ENCODE results near the gene GABRB2.

Gene GABRB2

DNA sequence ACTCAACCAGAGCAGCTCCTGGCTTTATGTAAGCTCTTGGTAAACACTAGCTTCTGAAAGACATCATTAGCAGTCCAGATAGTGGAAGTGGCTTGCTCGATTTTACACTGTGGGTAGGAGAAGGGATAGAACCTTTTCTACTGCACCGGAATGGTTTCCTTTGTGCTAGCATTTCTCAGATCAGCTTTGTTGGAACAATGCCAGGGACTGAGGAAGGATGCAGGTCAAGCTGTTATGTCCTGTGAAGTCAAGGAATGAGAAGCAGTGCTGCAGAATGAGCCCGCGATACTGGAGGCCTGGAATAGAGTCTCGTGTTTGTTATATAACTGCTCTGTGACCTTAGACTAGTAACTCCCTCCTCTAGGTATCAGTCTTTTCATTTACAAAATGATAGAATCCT is 233.6 kb downstream of the GABRB2 start:
- no peak for TF ChIP-seq CREB1 (IDR thresholded peaks at IDR 0.05; ENCODE audit: low read depth)
- TF ChIP-seq, protein P1, sequence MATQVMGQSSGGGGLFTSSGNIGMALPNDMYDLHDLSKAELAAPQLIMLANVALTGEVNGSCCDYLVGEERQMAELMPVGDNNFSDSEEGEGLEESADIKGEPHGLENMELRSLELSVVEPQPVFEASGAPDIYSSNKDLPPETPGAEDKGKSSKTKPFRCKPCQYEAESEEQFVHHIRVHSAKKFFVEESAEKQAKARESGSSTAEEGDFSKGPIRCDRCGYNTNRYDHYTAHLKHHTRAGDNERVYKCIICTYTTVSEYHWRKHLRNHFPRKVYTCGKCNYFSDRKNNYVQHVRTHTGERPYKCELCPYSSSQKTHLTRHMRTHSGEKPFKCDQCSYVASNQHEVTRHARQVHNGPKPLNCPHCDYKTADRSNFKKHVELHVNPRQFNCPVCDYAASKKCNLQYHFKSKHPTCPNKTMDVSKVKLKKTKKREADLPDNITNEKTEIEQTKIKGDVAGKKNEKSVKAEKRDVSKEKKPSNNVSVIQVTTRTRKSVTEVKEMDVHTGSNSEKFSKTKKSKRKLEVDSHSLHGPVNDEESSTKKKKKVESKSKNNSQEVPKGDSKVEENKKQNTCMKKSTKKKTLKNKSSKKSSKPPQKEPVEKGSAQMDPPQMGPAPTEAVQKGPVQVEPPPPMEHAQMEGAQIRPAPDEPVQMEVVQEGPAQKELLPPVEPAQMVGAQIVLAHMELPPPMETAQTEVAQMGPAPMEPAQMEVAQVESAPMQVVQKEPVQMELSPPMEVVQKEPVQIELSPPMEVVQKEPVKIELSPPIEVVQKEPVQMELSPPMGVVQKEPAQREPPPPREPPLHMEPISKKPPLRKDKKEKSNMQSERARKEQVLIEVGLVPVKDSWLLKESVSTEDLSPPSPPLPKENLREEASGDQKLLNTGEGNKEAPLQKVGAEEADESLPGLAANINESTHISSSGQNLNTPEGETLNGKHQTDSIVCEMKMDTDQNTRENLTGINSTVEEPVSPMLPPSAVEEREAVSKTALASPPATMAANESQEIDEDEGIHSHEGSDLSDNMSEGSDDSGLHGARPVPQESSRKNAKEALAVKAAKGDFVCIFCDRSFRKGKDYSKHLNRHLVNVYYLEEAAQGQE (IDR thresholded peaks at IDR 0.05; ENCODE audit: low read depth), result no peak
- TF ChIP-seq TCF12 (IDR thresholded peaks at IDR 0.05; ENCODE audit: low read depth), result no peak
- TF ChIP-seq, protein P2, sequence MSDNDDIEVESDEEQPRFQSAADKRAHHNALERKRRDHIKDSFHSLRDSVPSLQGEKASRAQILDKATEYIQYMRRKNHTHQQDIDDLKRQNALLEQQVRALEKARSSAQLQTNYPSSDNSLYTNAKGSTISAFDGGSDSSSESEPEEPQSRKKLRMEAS (IDR thresholded peaks at IDR 0.05), result no peak
- TF ChIP-seq NFIC (IDR thresholded peaks at IDR 0.05), result no peak

DNA sequence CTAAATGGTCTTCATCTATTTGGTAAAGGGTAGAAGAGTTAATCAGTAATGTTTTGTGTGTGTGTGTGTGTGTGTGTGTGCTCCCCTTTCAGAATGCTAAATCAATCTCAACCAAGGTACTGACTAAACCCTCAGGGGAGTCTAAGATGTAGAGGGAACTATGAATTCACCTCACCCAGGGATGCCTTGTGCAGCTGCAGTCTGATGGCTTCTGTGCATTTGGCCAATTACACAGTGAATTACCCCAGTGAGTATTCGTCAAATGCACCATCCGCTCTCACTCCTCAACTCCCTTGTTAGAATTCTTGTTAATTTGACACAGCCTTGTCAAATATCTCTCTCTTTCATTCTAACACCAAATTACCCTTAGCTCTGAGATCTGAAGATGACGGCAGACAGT is 234.6 kb downstream of the GABRB2 start:
- TF ChIP-seq TCF12 (IDR thresholded peaks at IDR 0.05; ENCODE audit: low read depth), result no peak
- TF ChIP-seq TEAD4 (IDR thresholded peaks at IDR 0.05), result no peak
- no peak for TF ChIP-seq NFIC (IDR thresholded peaks at IDR 0.05)
- TF ChIP-seq EP300 (IDR thresholded peaks at IDR 0.05; ENCODE audit: borderline replicate concordance), result no peak
- TF ChIP-seq, protein P2 (IDR thresholded peaks at IDR 0.05), result no peak
- TF ChIP-seq CREB1 (IDR thresholded peaks at IDR 0.05; ENCODE audit: low read depth), result no peak
- TF ChIP-seq EGR1 (IDR thresholded peaks at IDR 0.05), result no peak
- no peak for TF ChIP-seq CEBPB (IDR thresholded peaks at IDR 0.05)
- no peak for TF ChIP-seq FOXM1 (IDR thresholded peaks at IDR 0.05; ENCODE audit: borderline replicate concordance, low read depth)
- no peak for TF ChIP-seq RAD21 (IDR thresholded peaks at IDR 0.05; ENCODE audit: low read depth)
- TF ChIP-seq, protein P3, sequence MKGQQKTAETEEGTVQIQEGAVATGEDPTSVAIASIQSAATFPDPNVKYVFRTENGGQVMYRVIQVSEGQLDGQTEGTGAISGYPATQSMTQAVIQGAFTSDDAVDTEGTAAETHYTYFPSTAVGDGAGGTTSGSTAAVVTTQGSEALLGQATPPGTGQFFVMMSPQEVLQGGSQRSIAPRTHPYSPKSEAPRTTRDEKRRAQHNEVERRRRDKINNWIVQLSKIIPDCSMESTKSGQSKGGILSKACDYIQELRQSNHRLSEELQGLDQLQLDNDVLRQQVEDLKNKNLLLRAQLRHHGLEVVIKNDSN (IDR thresholded peaks at IDR 0.05), result no peak
- TF ChIP-seq, protein P1 (IDR thresholded peaks at IDR 0.05; ENCODE audit: low read depth), result no peak
- TF ChIP-seq YY1 (IDR thresholded peaks at IDR 0.05; ENCODE audit: low read depth), result no peak

DNA sequence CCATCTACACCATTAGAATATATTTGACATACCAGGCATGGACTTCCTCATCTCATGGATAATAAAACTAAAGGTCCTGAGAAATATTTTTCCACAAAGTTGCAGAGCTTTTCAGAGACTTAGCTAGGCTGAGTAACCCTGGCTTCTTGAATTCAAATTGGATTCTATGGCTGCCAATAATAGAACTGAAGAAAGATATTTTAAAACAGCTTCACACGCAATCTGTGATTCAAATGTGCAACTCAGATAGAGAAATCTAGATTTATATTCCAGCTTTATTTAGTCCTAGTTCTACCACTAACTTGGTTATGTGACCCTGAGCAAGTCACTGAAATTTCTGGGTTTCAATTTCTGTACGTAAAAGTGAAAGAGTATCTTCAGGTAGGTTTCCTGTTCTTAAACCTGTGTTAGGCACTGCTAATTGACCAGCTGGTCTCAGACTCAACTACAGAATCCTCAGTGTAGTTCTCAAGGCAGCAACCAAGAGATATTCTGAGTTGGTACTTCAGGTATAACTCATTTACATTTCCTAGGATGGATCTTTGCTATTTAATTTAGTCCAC is 235.3 kb downstream of the GABRB2 start:
- TF ChIP-seq CREB1 (IDR thresholded peaks at IDR 0.05; ENCODE audit: low read depth) (no peak), NFIC (IDR thresholded peaks at IDR 0.05) (no peak), YY1 (IDR thresholded peaks at IDR 0.05; ENCODE audit: low read depth) (no peak), EGR1 (IDR thresholded peaks at IDR 0.05) (no peak), RAD21 (IDR thresholded peaks at IDR 0.05; ENCODE audit: low read depth) (no peak), TAF1 (IDR thresholded peaks at IDR 0.05; ENCODE audit: low read depth) (no peak), ZBTB7A (IDR thresholded peaks at IDR 0.05; ENCODE audit: low read depth) (no peak), TEAD4 (IDR thresholded peaks at IDR 0.05) (no peak)
- TF ChIP-seq, protein P3 (IDR thresholded peaks at IDR 0.05), result no peak

DNA sequence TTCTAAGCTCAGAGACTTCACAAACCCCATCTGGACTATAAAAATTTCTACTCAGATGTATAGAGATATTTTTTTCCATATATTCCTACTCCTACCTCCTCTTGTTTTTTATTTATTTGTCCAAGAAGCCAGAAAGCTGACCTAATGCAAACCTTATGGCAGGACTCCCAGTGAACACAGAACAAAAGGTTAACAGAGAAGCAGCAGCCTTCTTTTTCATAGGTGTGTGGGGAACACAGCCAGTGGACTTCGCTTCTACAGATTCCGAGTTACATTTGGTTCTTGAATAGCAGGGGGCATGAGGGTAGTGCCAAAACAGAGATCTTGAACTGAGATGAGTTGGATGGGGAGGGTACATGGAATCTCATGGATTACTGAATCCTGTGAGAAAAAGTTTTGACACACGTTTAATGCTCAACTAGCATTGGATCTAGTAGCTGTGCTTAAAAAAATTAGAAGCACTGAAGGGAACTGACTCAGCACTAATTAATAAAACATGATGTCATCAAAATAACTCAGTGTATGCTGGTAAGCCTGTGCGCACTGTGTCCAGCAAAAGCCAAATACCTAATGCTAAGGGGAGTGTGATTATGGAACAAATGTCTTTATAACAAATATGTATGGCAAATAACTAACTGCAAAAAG is 240.1 kb downstream of the GABRB2 start:
- TF ChIP-seq, protein P1 (IDR thresholded peaks at IDR 0.05; ENCODE audit: low read depth), result no peak
- TF ChIP-seq ZBTB7A (IDR thresholded peaks at IDR 0.05; ENCODE audit: low read depth), result no peak
- TF ChIP-seq FOXM1 (IDR thresholded peaks at IDR 0.05; ENCODE audit: borderline replicate concordance, low read depth), result no peak
- TF ChIP-seq, protein P2 (IDR thresholded peaks at IDR 0.05), result no peak
- TF ChIP-seq EP300 (IDR thresholded peaks at IDR 0.05; ENCODE audit: borderline replicate concordance), result no peak
- no peak for TF ChIP-seq TCF12 (IDR thresholded peaks at IDR 0.05; ENCODE audit: low read depth)
